Esophagus squamous epithelium (tissue), 4 donors: ENCODE measurements around the gene UMAD1.

Experiments used
- POLR2A ChIP-seq, 4 donors: fragments of 450-650 bp; IDR thresholded peaks; one replicate each; pipeline ENCODE4 v1.6.1; 2017; ENCODE audit warnings: antibody characterized with exemption in 4 of 4, mild to moderate bottlenecking in 4 of 4, moderate library complexity in 3 of 4
- TF ChIP-seq, protein P1 (sequence below), 6 experiments: fragments of 450-650 bp in 4 of 6; fragments of 200-600 bp in 2 of 6; sonication (generic) in 2 of 6; IDR thresholded peaks; one replicate each; pipeline ENCODE4 v1.5.1; 2016 to 2019; ENCODE audit warnings: antibody characterized with exemption in 6 of 6, mild to moderate bottlenecking in 4 of 6, moderate library complexity in 4 of 6

DNA sequence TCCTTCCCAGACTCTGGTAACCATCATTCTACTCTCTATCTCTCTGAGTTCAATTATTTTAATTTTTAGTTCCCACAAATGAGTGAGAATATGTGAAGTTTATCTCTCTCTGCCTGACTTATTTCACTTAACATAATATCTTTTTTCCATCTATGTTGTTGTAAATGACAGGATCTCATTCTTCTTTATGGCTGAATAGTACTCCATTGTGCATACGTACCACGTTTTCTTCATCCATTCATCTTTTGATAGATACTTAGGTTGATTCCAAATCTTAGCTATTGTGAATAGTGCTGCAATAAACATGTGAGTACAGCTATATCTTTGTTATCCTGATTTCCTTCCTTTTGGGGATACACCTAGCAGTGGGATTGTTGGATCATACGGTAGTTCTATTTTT lies 54.0 kb downstream of the UMAD1 start:
- TF ChIP-seq, protein P1, sequence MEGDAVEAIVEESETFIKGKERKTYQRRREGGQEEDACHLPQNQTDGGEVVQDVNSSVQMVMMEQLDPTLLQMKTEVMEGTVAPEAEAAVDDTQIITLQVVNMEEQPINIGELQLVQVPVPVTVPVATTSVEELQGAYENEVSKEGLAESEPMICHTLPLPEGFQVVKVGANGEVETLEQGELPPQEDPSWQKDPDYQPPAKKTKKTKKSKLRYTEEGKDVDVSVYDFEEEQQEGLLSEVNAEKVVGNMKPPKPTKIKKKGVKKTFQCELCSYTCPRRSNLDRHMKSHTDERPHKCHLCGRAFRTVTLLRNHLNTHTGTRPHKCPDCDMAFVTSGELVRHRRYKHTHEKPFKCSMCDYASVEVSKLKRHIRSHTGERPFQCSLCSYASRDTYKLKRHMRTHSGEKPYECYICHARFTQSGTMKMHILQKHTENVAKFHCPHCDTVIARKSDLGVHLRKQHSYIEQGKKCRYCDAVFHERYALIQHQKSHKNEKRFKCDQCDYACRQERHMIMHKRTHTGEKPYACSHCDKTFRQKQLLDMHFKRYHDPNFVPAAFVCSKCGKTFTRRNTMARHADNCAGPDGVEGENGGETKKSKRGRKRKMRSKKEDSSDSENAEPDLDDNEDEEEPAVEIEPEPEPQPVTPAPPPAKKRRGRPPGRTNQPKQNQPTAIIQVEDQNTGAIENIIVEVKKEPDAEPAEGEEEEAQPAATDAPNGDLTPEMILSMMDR (IDR thresholded peaks at IDR 0.05): no peak
- no peak for TF ChIP-seq POLR2A (IDR thresholded peaks at IDR 0.05)
